SU-DHL-6 (cell line): ENCODE data around the gene RAB10.

Experiments used
- H2AFZ ChIP-seq: fragments of 200-600 bp; sonication (generic); 2 replicates; pipeline ENCODE4 v1.6.1; 2014; ENCODE audit warnings: low read depth, mild to moderate bottlenecking, moderate library complexity, mixed read lengths, antibody characterized with exemption, low read length; ENCODE audit not compliant: severe bottlenecking
- H3F3A ChIP-seq: fragments of 200-600 bp; shearing (Covaris generic); 2 replicates; pipeline ENCODE4 v1.6.0; 2016; ENCODE audit warnings: antibody characterized with exemption, mild to moderate bottlenecking; ENCODE audit not compliant: insufficient read depth
- H3K27ac ChIP-seq: fragments of 200-600 bp; sonication (generic); 2 replicates; pipeline ENCODE4 v1.5.1; 2016; ENCODE audit warnings: low read depth, mild to moderate bottlenecking, low read length, moderate library complexity, mixed read lengths
- H3K27me3 ChIP-seq: fragments of 200-600 bp; sonication (generic), shearing (Covaris generic); 2 replicates; pipeline ENCODE4 v1.6.0; 2014; ENCODE audit warnings: mild to moderate bottlenecking, low read length
- H3K36me3 ChIP-seq: fragments of 200-600 bp; sonication (generic); 2 replicates; pipeline ENCODE4 v1.6.1; 2014; ENCODE audit warnings: mild to moderate bottlenecking, low read length, mixed read lengths
- H3K4me2 ChIP-seq: fragments of 300-600, 200-600 bp; shearing (Covaris generic), sonication (generic); 2 replicates; pipeline ENCODE4 v1.6.0; 2014; ENCODE audit warnings: low read length, low read depth, mild to moderate bottlenecking; ENCODE audit not compliant: poor library complexity, severe bottlenecking
- H3K4me3 ChIP-seq: fragments of 200-600 bp; sonication (generic); 2 replicates; pipeline ENCODE4 v1.5.1; 2014; ENCODE audit warnings: antibody characterized with exemption, low read length, mild to moderate bottlenecking, mixed read lengths; ENCODE audit not compliant: insufficient read depth, poor library complexity, severe bottlenecking
- H3K79me2 ChIP-seq: fragments of 200-600 bp; sonication (generic); 2 replicates; pipeline ENCODE4 v1.6.1; 2014; ENCODE audit warnings: mild to moderate bottlenecking, low read length, moderate library complexity; ENCODE audit not compliant: insufficient read depth
- H3K9ac ChIP-seq: fragments of 200-600 bp; sonication (generic); 2 replicates; pipeline ENCODE4 v1.7.0; 2014; ENCODE audit warnings: mild to moderate bottlenecking, low read length
- H3K9me2 ChIP-seq: fragments of 200-600 bp; sonication (generic); replicated peaks from 2 replicates; pipeline ENCODE4 v1.6.1; 2014; ENCODE audit warnings: low read length; ENCODE audit not compliant: insufficient read depth
- H3K9me3 ChIP-seq: fragments of 200-600 bp; sonication (generic); 2 replicates; pipeline ENCODE4 v1.6.1; 2014; ENCODE audit warnings: low read length, mixed read lengths; ENCODE audit not compliant: insufficient read depth
- H4K20me1 ChIP-seq: fragments of 200-600 bp; sonication (generic); 2 replicates; pipeline ENCODE4 v1.6.1; 2014; ENCODE audit warnings: low read depth, mild to moderate bottlenecking, antibody characterized with exemption, low read length, moderate library complexity, mixed read lengths
- CTCF ChIP-seq: fragments of 200-600 bp; sonication (generic); IDR thresholded peaks from one replicate; pipeline ENCODE4 v1.5.1; 2017; ENCODE audit warnings: antibody characterized with exemption, mild to moderate bottlenecking, low read length, moderate library complexity; ENCODE audit not compliant: insufficient read depth, poor library complexity, severe bottlenecking
- EZH2phosphoT487 ChIP-seq: fragments of 200-600 bp; sonication (generic), shearing (Covaris generic); conservative IDR thresholded peaks from 2 replicates; pipeline ENCODE4 v1.6.1; 2018; ENCODE audit warnings: mild to moderate bottlenecking, antibody characterized with exemption, low read length, moderate library complexity, mixed read lengths

RAB10 gene

GRCh38 chr2:26176279-26176615 is 142.4 kb downstream of the RAB10 start:
- Histone ChIP-seq H3K9me3 (no peaks in the 10 kb centered on the region), H3F3A (no peaks in the 10 kb centered on the region), H3K9ac (no peak overlapping the region), H3K4me2 (no peak overlapping the region), H3K79me2 (no peaks in the 10 kb centered on the region), H3K36me3 (no peaks in the 10 kb centered on the region), H3K27me3 (no peaks in the 10 kb centered on the region), H2AFZ (no peak overlapping the region), H3K9me2 (no peaks in the 10 kb centered on the region), H3K4me3 (no peak overlapping the region), H4K20me1 (no peaks in the 10 kb centered on the region), H3K27ac (no peak overlapping the region)
- no peak for TF ChIP-seq EZH2phosphoT487
- no peak for TF ChIP-seq CTCF

GRCh38 chr2:26177122-26177521 is 143.2 kb downstream of the RAB10 start:
- no peaks in the 10 kb centered on the region for H3K79me2 ChIP-seq
- H3K27me3 ChIP-seq: no peaks in the 10 kb centered on the region
- H3K36me3 ChIP-seq: no peaks in the 10 kb centered on the region
- no peaks in the 10 kb centered on the region for H3K9me3 ChIP-seq
- no peak overlapping the region for H2AFZ ChIP-seq
- no peak overlapping the region for H3K27ac ChIP-seq
- H4K20me1 ChIP-seq: no peaks in the 10 kb centered on the region
- no peaks in the 10 kb centered on the region for H3K9me2 ChIP-seq
- TF ChIP-seq CTCF: no peak
- no peak for TF ChIP-seq EZH2phosphoT487
- H3K9ac ChIP-seq: no peak overlapping the region
- no peak overlapping the region for H3K4me2 ChIP-seq
- H3K4me3 ChIP-seq: no peak overlapping the region
- no peaks in the 10 kb centered on the region for H3F3A ChIP-seq

- no peaks in the 10 kb centered on the region for H3K79me2 ChIP-seq
- no peak overlapping the region for H3K4me3 ChIP-seq
- H3K9ac ChIP-seq: no peak overlapping the region
- TF ChIP-seq EZH2phosphoT487: no peak
- TF ChIP-seq CTCF: no peak
- H3K27me3 ChIP-seq: no peaks in the 10 kb centered on the region
- H3K27ac ChIP-seq: no peak overlapping the region
- H3F3A ChIP-seq: no peaks in the 10 kb centered on the region
- H2AFZ ChIP-seq: no peak overlapping the region
- H4K20me1 ChIP-seq: no peaks in the 10 kb centered on the region
- no peaks in the 10 kb centered on the region for H3K36me3 ChIP-seq
- no peak overlapping the region for H3K4me2 ChIP-seq
- no peaks in the 10 kb centered on the region for H3K9me3 ChIP-seq
- no peaks in the 10 kb centered on the region for H3K9me2 ChIP-seq
Measured at GRCh38 chr2:26178246-26178645, 144.4 kb downstream of the RAB10 start.
